ENCODE measurements around the gene ENAH. TPM values are rescaled to one million over a fixed set of nuclear protein-coding genes. Genes with fewer than 3 reads are reported as not detected.
"Not testable (repeated sequence)": the region's sequence is repeated elsewhere in the genome, so short reads cannot be mapped to it uniquely, and the experiment has no call there.

ENAH gene
- total and polyA plus RNA-seq, 12 donors: 12.4 to 201 (median 99.8) TPM

- ATAC-seq (no peak), DNase-seq (no peak)
- intact Hi-C loops (cut with DNase I): loop anchor here (2.0 to 10.0 kb wide), 10 partner anchors 176 to 501 kb away; partner anchors contain the start of gene ENAH (in 2 of the 10)
- H3K9me3 ChIP-seq: no peaks in the 10 kb centered on the region
- H3K36me3 ChIP-seq: no peaks in the 10 kb centered on the region
- no peak overlapping the region for H3K4me3 ChIP-seq
- peaks cover 0 to 9% (median 6%) of the 10 kb centered on the region in 9 donors for H3K4me1 ChIP-seq
- TF ChIP-seq CTCF (IDR thresholded peaks at IDR 0.05): no peak
- 90 to 94% methylated on average over 7 of the region's 7 CpGs for WGBS, 2 donors
- no peak overlapping the region for H3K27ac ChIP-seq
- H3K27me3 ChIP-seq: no peaks in the 10 kb centered on the region
Measured at GRCh38 chr1:225476100-225476511, 176.8 kb downstream of the ENAH start.

GRCh38 chr1:225474986-225475820 lies 177.7 kb downstream of the ENAH start:
- ATAC-seq: peak; percentile 84 to 90 (median 90)
- Histone ChIP-seq H3K4me3 (peak overlapping the region in 4 of 10 donors; percentile 19 to 35 (median 26)), H3K4me1 (peaks cover 0 to 9% (median 6%) of the 10 kb centered on the region in 9 donors), H3K36me3 (no peaks in the 10 kb centered on the region), H3K27me3 (no peaks in the 10 kb centered on the region), H3K27ac (no peak overlapping the region), H3K9me3 (no peaks in the 10 kb centered on the region)
- WGBS, 2 donors: 28 to 29% methylated on average over 50 of the region's 50 CpGs
- intact Hi-C loops (cut with DNase I): loop anchor here (1.0 to 10.0 kb wide), 18 partner anchors 177 to 502 kb away; partner anchors contain the start of gene ENAH (in 2 of the 10)
- DNase-seq: peak in 1 of 2 donors; percentile 69
- TF ChIP-seq CTCF (IDR thresholded peaks at IDR 0.05): peak; percentile 100

- Histone ChIP-seq H3K27me3 (no peaks in the 10 kb centered on the region), H3K4me1 (peaks cover 0 to 9% (median 6%) of the 10 kb centered on the region in 9 donors), H3K9me3 (no peaks in the 10 kb centered on the region), H3K27ac (no peak overlapping the region), H3K36me3 (no peaks in the 10 kb centered on the region), H3K4me3 (peak overlapping the region in 1 of 10 donors; percentile 35)
- no peak for TF ChIP-seq CTCF (IDR thresholded peaks at IDR 0.05)
- no peak for DNase-seq
- peak in 2 of 8 donors; percentile 3 to 5 for ATAC-seq
- 41 to 45% methylated on average over 13 of the region's 13 CpGs for WGBS, 2 donors
- intact Hi-C loops (cut with DNase I): loop anchor here (2.0 to 10.0 kb wide), 9 partner anchors 180 to 503 kb away; partner anchors contain the start of gene ENAH (in 1 of the 10)
Measured at GRCh38 chr1:225474439-225474985, 178.4 kb downstream of the ENAH start.

GRCh38 chr1:225473676-225474438 lies 179.1 kb downstream of the ENAH start:
- intact Hi-C loops (cut with DNase I): loop anchor here (2.0 to 10.0 kb wide), 9 partner anchors 181 to 503 kb away; partner anchors contain the start of gene ENAH (in 1 of the 10)
- H3K27me3 ChIP-seq, H3K4me3 ChIP-seq, DNase-seq, H3K36me3 ChIP-seq, H3K9me3 ChIP-seq, H3K27ac ChIP-seq, H3K4me1 ChIP-seq: not testable (repeated sequence)
- 94 to 96% methylated on average over 26 of the region's 26 CpGs for WGBS, 2 donors
- peak in 1 of 8 donors; percentile 12 for ATAC-seq

GRCh38 chr1:225473266-225473665 lies 179.7 kb downstream of the ENAH start:
- not testable (repeated sequence) for H3K9me3 ChIP-seq, DNase-seq, H3K27me3 ChIP-seq, H3K36me3 ChIP-seq, H3K4me3 ChIP-seq, ATAC-seq, H3K27ac ChIP-seq
- intact Hi-C loops (cut with DNase I): loop anchor here in 4 of 10 donors (5.0 to 10.0 kb wide), 4 partner anchors 182 to 504 kb away; partner anchors contain the start of gene ENAH (in 1 of the 4)
- H3K4me1 ChIP-seq: peaks cover 0 to 14% (median 9%) of the 10 kb centered on the region in 9 donors
- 68 to 77% methylated on average over 8 of the region's 8 CpGs for WGBS, 2 donors
